ENCODE results near the gene MATK.

GRCh38 chr19:3783660-3784584 is 2.3 kb downstream of the MATK start:
- TF ChIP-seq CTCF (IDR thresholded peaks at IDR 0.05): peak; percentile 26
- TF ChIP-seq ZFX (IDR thresholded peaks at IDR 0.05; ENCODE audit: borderline replicate concordance): no peak

All from 22Rv1 (cell line).